IMR-90 (cell line): ENCODE results near the gene SHC4.

Source experiments
- BHLHE40 ChIP-seq: fragments of 150-350 bp; IDR thresholded peaks from 2 replicates; pipeline ENCODE4 v1.6.1; 2016; ENCODE audit warnings: mild to moderate bottlenecking, low read depth, low read length
- CEBPB ChIP-seq: IDR thresholded peaks from 2 replicates; pipeline ENCODE4 v1.6.1; 2012; ENCODE audit warnings: low read depth, low read length, improper control_type of control experiment
- CTCF ChIP-seq: conservative IDR thresholded peaks from 2 replicates; pipeline ENCODE4 v1.5.1; 2012; ENCODE audit warnings: mild to moderate bottlenecking, low read depth, low read length, improper control_type of control experiment
- FOS ChIP-seq: fragments of 150-350 bp; IDR thresholded peaks from 2 replicates; pipeline ENCODE4 v1.6.1; 2016; ENCODE audit warnings: low read depth, low read length
- MAFK ChIP-seq: IDR thresholded peaks from 2 replicates; pipeline ENCODE4 v1.6.1; 2012; ENCODE audit warnings: low read depth, low read length, improper control_type of control experiment
- MAZ ChIP-seq: IDR thresholded peaks from 2 replicates; pipeline ENCODE4 v1.6.1; 2012; ENCODE audit warnings: low read depth, mild to moderate bottlenecking, low read length, improper control_type of control experiment, moderate library complexity, borderline replicate concordance
- MXI1 ChIP-seq: IDR thresholded peaks from 2 replicates; pipeline ENCODE4 v1.6.1; 2012; ENCODE audit warnings: low read depth, mild to moderate bottlenecking, low read length, moderate library complexity, borderline replicate concordance
- NFE2L2 ChIP-seq: fragments of 150-350 bp; IDR thresholded peaks from 2 replicates; pipeline ENCODE4 v1.6.1; 2016; ENCODE audit warnings: low read depth, mild to moderate bottlenecking, low read length
- POLR2A ChIP-seq: IDR thresholded peaks from 2 replicates; pipeline ENCODE4 v1.6.1; 2012; ENCODE audit warnings: mild to moderate bottlenecking, low read depth, low read length
- RAD21 ChIP-seq: IDR thresholded peaks from 2 replicates; pipeline ENCODE4 v1.6.1; 2012; ENCODE audit warnings: low read length, improper control_type of control experiment
- RCOR1 ChIP-seq: IDR thresholded peaks from 2 replicates; pipeline ENCODE4 v1.6.1; 2012; ENCODE audit warnings: mild to moderate bottlenecking, low read length, improper control_type of control experiment; ENCODE audit not compliant: insufficient replicate concordance
- RFX5 ChIP-seq: IDR thresholded peaks from 2 replicates; pipeline ENCODE4 v1.8.0; 2012; ENCODE audit warnings: low read depth, mild to moderate bottlenecking, low read length, moderate library complexity
- SMC3 ChIP-seq: fragments of 150-350 bp; IDR thresholded peaks from 2 replicates; pipeline ENCODE4 v1.6.1; 2016; ENCODE audit warnings: low read depth, mild to moderate bottlenecking, antibody characterized with exemption, low read length, moderate library complexity
- USF2 ChIP-seq: fragments of 150-350 bp; IDR thresholded peaks from 2 replicates; pipeline ENCODE4 v1.6.1; 2017; ENCODE audit warnings: mild to moderate bottlenecking, antibody characterized with exemption, low read length, low read depth

DNA sequence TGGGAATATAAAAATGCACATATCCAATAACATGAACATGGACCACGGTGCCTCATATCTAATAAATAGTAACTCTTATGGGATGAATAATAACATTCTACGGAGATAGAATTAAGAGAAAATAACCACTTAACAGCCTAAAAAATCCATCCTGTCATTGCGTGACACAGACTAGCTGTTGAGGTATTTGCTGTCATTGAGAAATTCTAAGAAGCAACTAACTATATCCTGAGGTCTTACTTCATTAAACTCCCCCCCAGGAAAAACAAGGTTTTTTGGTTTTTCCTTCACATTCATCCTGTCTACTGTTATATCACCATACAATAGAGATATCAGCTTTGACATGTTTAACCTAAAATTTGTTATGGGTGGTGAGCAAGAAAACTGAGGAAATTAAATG lies 167.2 kb downstream of the SHC4 start:
- TF ChIP-seq CTCF (no peak), CEBPB (no peak), MXI1 (no peak), RAD21 (no peak), POLR2A (no peak), SMC3 (no peak), MAZ (no peak), MAFK (no peak), NFE2L2 (no peak), BHLHE40 (no peak), RCOR1 (no peak), RFX5 (no peak), FOS (no peak), USF2 (no peak)
